IgD-negative memory B cell (primary cell): ENCODE data around the gene ADAMTS17. TPM values are rescaled to one million over a fixed set of nuclear protein-coding genes. Genes with fewer than 3 reads are reported as not detected.
A peak's percentile ranks its signal among the peaks of the same experiment; 100 is the strongest.

Experiments used
- H3K27ac Mint-ChIP-seq, 3 donors: one replicate each; pipeline ENCODE4 v1.8.0; 2020 to 2022; ENCODE audit warnings: mild to moderate bottlenecking in 3 of 3, mixed read lengths in 3 of 3, moderate library complexity in 1 of 3
- H3K27me3 Mint-ChIP-seq: one replicate; pipeline ENCODE4 v1.8.0; 2021; ENCODE audit warnings: mixed read lengths
- H3K36me3 Mint-ChIP-seq: one replicate; pipeline ENCODE4 v1.8.0; 2020; ENCODE audit warnings: mild to moderate bottlenecking, mixed read lengths
- H3K4me1 Mint-ChIP-seq, 3 donors: one replicate each; pipeline ENCODE4 v1.8.0; 2020 to 2022; ENCODE audit warnings: mixed read lengths in 3 of 3, mild to moderate bottlenecking in 1 of 3
- H3K4me3 Mint-ChIP-seq, 4 donors: one replicate each; pipeline ENCODE4 v1.8.0; 2020 to 2022; ENCODE audit warnings: mild to moderate bottlenecking in 4 of 4, mixed read lengths in 4 of 4, moderate library complexity in 3 of 4
- H3K9me3 Mint-ChIP-seq, 3 donors: one replicate each; pipeline ENCODE4 v1.8.0; 2020 to 2021; ENCODE audit warnings: mixed read lengths in 3 of 3, mild to moderate bottlenecking in 1 of 3
- polyA plus RNA-seq: library from polyadenylated mRNA; unstranded; fragments of 300-500 nt; fragmentation: Illumina TruSeq; gene quantifications from one replicate; pipeline ENCODE4 v1.2.3, GENCODE V29; 2021

ADAMTS17 gene
- polyA plus RNA-seq, 1 donor from 2014 or later, result not detected

DNA sequence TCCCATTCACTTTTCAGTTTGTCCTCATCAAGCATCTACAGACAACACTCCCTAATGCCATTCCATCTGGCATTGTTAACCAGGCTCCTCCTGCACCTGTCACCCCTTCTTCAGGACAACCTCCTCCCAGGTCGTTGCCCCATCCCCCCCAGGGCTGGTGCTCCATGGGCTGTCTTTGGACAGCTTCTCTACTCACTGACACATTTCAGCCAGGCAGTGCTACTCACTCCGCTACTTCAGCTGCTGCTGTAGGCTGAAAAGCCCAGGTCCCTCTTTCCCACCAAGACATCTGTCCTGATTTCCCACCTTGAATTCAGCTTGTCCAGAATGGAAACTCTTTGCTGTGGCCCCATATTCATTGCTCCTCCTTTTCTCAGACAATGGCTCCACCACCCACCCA lies 61.9 kb downstream of the ADAMTS17 start:
- Mint-ChIP-seq H3K4me3 (no peak overlapping the region), H3K4me1 (no peaks in the 10 kb centered on the region), H3K36me3 (peaks cover 2% of the 10 kb centered on the region), H3K9me3 (peaks cover 0 to 2% (median 0%) of the 10 kb centered on the region in 3 donors), H3K27me3 (peaks cover 4% of the 10 kb centered on the region), H3K27ac (no peak overlapping the region)

DNA sequence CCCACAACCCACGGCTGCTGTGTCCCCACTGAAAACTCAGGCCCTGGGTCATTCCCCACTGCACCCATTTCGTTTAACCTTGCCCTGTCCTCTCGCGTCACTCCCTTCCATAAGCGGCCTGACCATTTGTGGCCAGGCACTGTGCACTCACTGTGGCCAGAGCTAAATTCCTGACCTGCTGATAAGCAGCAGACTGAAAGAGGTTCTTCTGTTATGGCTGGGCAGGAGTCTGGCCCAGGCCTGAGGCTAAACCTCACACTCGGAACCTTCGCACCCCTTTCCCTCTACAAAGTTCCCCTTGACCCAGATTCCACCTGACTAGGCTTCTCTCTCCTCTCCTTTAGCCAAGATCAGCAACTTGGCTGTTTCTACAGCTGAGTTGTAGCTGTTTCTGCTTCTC lies 62.3 kb downstream of the ADAMTS17 start:
- Mint-ChIP-seq H3K9me3 (peaks cover 0 to 2% (median 0%) of the 10 kb centered on the region in 3 donors), H3K36me3 (peaks cover 2% of the 10 kb centered on the region), H3K4me3 (no peak overlapping the region), H3K27ac (no peak overlapping the region), H3K27me3 (peaks cover 4% of the 10 kb centered on the region), H3K4me1 (no peaks in the 10 kb centered on the region)

DNA sequence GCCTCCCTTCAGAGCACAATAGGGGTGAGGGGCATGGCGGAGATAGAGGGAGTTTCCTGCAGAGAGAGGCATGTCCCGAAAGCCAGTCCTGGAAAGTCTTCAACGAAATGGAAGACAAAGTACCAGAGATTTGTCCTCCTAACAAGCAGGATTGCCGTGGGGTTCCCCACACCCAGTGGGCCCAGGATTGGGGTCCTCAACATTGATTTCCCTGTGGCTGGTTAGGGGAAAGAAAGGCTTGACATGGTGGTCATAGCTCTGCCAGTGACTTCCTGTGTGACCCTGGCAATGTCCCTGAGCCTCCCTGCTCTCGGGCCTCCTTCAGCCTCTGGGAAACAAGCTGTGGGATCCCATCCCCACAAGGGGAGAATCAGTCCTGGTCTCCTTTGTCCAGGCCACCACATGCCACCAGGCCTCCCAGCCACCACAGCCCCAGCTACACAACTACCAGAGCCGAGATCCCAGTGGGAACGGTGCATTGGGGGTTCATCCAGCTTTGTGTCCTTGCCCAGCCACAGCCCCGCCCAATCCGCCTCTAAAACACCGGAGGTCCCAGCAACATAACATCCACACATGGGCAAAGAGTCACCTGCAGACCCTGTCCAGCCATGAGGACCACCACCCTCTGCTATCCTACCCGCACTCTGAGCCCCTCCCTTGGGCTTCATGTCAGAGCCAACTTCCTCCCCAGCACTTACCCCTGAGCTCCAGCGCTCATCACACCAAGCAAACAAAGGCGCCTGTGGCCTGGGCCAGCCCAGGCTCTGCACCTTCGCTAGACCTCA lies 63.0 kb downstream of the ADAMTS17 start:
- H3K9me3 Mint-ChIP-seq, result peaks cover 0 to 4% (median 3%) of the 10 kb centered on the region in 3 donors
- peaks cover 2% of the 10 kb centered on the region for H3K36me3 Mint-ChIP-seq
- peaks cover 4% of the 10 kb centered on the region for H3K27me3 Mint-ChIP-seq
- no peak overlapping the region for H3K27ac Mint-ChIP-seq
- H3K4me1 Mint-ChIP-seq, result no peaks in the 10 kb centered on the region
- H3K4me3 Mint-ChIP-seq, result no peak overlapping the region

DNA sequence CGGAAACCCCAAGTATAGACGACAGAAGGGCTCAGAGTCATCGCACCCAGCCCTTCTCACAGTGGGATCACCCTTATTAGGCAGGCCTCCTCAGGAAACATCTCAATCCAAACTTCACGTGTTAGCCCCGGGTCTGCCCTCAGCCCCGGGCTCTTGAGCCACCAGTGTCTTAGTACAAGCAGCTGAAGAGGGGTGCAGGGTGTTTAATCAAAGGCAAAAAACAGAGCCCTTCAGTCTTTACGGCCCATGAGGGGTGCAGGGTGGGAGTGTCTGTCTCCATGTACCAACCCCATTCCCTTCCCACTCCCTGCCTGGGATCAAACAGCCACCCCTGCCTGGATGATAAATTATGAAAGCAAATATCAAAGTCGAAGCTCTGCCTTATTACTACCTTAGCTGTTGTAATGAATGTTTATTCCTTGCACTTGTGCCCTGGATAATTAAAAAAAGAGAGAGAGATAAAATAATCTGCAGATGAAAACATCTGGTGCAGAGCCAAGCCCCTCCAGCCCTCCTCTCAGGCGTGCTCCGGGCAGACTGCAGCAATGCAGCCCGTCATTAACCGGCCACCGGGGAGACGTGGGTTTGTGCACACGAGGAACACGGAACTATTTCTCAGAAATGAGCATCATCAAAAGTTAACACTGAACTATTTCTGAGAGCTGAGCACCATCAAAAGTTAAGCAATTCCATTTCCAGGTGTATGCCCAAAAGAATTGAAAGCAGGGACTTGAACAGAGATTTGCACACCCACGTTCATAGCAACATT lies 64.5 kb downstream of the ADAMTS17 start:
- peak overlapping the region in 1 of 4 donors; percentile 80 for H3K4me3 Mint-ChIP-seq
- H3K27ac Mint-ChIP-seq, result no peak overlapping the region
- H3K27me3 Mint-ChIP-seq, result peaks cover 4% of the 10 kb centered on the region
- H3K9me3 Mint-ChIP-seq, result peaks cover 9 to 18% (median 10%) of the 10 kb centered on the region in 3 donors
- H3K36me3 Mint-ChIP-seq, result peaks cover 4% of the 10 kb centered on the region
- no peaks in the 10 kb centered on the region for H3K4me1 Mint-ChIP-seq

DNA sequence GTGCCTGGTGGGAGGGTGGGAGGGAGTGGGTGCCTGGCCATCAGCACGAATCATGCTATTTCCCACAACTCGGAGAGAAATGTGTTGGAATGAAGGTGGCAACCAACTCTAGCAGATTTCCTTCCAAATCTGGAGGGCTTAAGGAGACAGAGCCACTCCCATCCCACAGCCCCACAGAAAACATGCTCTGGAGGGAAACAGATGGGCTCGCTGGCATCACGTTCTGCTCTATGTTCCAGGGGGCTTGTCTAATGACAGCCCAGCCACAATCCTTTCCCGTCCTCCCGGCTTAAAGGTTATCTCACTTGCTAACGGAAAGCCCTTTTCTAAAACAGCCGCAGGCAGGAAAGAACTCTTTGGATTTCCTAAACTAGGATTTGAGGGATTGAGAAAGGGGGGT lies 65.3 kb downstream of the ADAMTS17 start:
- Mint-ChIP-seq H3K36me3 (peaks cover 4% of the 10 kb centered on the region), H3K27ac (no peak overlapping the region), H3K4me1 (no peaks in the 10 kb centered on the region), H3K9me3 (peaks cover 11 to 23% (median 11%) of the 10 kb centered on the region in 3 donors), H3K27me3 (peaks cover 4% of the 10 kb centered on the region), H3K4me3 (no peak overlapping the region)

DNA sequence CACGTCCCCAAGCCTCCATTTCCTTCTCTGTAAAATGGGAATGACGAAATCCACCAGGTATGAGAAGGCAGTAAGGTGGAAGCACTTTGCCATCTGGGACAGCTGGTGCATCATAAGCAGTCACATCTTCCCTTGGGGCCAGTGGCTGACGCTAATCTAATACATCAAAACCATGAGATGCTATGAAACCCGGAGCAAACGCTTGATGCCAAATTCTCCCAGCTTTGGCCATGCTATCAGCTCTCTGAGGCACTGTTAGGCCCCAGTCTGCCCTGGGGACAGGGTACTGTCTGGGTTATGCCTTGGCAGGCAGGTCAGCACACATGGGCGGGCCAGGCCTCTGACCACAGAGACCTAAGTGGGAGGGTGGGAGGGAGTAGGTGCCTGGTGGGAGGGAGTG lies 66.1 kb downstream of the ADAMTS17 start:
- Mint-ChIP-seq H3K4me3 (no peak overlapping the region), H3K9me3 (peaks cover 11 to 28% (median 13%) of the 10 kb centered on the region in 3 donors), H3K36me3 (peaks cover 4% of the 10 kb centered on the region), H3K27me3 (no peaks in the 10 kb centered on the region), H3K27ac (no peak overlapping the region), H3K4me1 (no peaks in the 10 kb centered on the region)

DNA sequence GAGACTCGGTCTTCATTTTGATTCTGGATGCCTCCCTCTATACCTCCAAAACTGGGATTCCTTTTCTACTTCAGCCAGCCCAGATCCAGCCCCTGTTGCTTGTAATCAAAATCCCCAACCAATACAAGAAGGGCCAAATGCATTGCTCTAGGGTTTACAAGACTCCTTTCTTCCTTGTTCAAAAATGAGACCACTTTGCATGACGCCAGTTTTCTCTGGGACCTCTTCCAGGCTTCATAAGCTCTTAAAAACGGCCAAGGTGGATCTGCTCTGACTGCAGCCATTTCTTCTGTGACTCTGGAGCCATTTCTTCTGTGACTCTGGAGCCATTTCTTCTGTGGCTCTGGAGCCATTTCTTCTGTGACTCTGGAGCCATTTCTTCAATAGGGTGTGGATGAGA lies 71.9 kb downstream of the ADAMTS17 start:
- peaks cover 2% of the 10 kb centered on the region for H3K36me3 Mint-ChIP-seq

DNA sequence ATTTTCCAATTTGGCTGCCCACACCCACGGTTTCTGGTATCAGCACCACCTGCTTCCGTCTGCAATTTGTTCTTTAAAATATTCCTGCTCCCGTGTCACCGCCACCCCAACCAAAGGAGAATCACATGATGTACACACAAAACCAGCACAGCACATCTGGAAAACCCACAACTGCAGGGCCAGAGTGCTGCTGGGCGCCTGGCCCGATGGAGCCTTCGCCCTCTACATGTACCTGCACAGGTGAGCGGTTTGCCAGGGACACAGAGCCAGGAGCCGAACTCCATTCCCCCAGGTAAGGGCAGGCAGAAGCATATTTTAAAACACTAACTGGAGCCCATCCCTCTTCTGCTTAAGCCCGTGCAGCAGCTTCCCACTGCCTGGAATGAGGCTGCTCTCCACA lies 75.6 kb downstream of the ADAMTS17 start:
- H3K27me3 Mint-ChIP-seq, result no peaks in the 10 kb centered on the region
- H3K9me3 Mint-ChIP-seq, result peaks cover 0 to 5% (median 2%) of the 10 kb centered on the region in 3 donors
- H3K36me3 Mint-ChIP-seq, result no peaks in the 10 kb centered on the region
- H3K4me3 Mint-ChIP-seq, result no peak overlapping the region
- no peaks in the 10 kb centered on the region for H3K4me1 Mint-ChIP-seq
- no peak overlapping the region for H3K27ac Mint-ChIP-seq

More for the DNA sequence above, 71.9 kb downstream of the ADAMTS17 start:
- no peaks in the 10 kb centered on the region for H3K27me3 Mint-ChIP-seq
- H3K27ac Mint-ChIP-seq, result no peak overlapping the region
- H3K9me3 Mint-ChIP-seq, result peaks cover 11 to 29% (median 11%) of the 10 kb centered on the region in 3 donors
- H3K4me1 Mint-ChIP-seq, result no peaks in the 10 kb centered on the region
- H3K4me3 Mint-ChIP-seq, result no peak overlapping the region

DNA sequence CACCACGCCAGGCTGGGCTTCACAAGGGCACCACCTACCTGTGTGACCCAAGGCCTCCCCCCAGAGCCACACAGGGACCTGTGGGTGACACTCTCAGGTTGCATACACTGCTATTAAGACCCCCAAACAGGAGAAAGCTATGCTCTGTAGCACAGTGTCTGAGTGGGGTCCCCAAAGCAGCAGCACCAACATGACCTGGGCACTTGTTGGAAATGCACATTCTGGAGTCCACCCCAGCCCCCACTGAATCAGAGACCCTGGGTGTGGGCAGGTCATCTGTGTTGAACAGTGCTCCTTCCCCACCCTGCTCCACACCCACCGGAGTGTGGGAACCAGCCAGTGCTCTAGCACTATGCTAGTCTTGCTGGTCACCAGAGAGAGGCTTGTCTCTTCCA lies 76.1 kb downstream of the ADAMTS17 start:
- no peak overlapping the region for H3K27ac Mint-ChIP-seq
- no peak overlapping the region for H3K4me3 Mint-ChIP-seq
- H3K9me3 Mint-ChIP-seq, result peaks cover 0 to under 1% (median 0%) of the 10 kb centered on the region in 3 donors
- H3K27me3 Mint-ChIP-seq, result no peaks in the 10 kb centered on the region
- H3K4me1 Mint-ChIP-seq, result no peaks in the 10 kb centered on the region
- no peaks in the 10 kb centered on the region for H3K36me3 Mint-ChIP-seq

DNA sequence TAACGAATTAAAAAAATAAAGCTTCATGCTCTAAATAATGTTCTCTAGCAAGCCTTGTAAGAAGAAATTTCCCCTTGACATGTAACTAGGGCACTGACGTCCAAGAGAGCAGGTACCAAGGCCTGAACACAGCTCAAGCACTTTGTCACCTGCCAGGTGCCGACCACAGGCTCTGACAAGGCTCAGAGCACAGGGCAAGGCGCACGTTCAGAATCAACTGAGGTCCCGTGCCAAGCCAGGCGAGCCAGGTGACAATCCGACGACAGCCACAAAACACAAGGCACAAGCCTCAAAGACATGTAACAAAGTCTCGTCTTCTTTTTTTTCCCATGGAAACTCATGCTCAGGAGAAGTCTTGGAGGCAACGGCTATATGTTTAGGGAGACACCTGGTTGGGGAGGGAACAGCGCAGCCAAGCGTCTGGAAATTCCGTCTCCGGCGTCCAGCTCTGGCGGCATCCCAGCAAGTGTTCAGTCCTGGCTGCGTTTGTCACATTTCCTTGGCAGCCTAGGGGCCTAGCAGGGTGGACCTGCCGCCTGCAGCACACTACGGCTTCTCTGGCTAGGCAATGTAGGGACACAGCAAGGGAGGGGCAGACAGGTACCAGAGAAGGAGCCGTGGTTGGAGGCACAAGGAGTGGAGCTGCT lies 76.7 kb downstream of the ADAMTS17 start:
- no peaks in the 10 kb centered on the region for H3K27me3 Mint-ChIP-seq
- no peak overlapping the region for H3K27ac Mint-ChIP-seq
- H3K36me3 Mint-ChIP-seq, result no peaks in the 10 kb centered on the region

DNA sequence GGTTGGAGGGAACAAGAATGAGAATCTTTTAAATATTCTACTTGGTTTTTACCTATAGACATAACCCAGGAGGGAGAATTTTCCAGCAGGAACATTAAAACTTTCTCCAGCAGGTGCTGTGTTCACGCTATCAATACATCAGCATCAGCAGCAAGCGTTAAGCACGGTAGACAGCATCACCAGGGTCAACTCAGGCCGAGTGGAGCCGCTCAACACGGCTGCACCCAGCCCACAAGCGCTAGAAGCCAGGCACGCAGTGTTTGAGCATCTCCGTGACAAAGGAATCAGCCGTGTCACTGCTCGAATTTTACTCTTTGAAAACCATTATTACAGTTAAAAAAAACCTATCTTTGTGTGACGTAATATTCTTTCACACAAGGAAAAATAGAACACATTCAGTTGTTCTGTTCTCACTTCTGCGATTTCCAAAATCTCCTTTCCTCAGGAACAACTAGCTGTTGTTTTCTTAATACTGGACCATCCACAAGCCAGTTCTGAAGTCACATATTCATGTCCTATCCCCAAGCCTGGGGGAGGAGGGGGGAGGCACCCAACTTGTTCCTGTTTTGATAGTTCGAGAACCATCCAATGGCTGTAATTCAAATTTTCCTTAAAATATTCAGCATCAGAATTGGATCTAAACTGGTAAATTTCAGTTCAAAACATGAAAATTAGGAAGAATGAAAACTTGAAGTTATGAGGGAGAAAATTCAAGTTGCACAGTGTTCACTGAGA lies 77.9 kb downstream of the ADAMTS17 start:
- Mint-ChIP-seq H3K36me3 (no peaks in the 10 kb centered on the region), H3K27me3 (no peaks in the 10 kb centered on the region), H3K4me1 (no peaks in the 10 kb centered on the region), H3K4me3 (no peak overlapping the region), H3K27ac (no peak overlapping the region), H3K9me3 (no peaks in the 10 kb centered on the region)

More for the DNA sequence above, 76.7 kb downstream of the ADAMTS17 start:
- H3K9me3 Mint-ChIP-seq, result no peaks in the 10 kb centered on the region
- H3K4me3 Mint-ChIP-seq, result no peak overlapping the region
- H3K4me1 Mint-ChIP-seq, result no peaks in the 10 kb centered on the region

DNA sequence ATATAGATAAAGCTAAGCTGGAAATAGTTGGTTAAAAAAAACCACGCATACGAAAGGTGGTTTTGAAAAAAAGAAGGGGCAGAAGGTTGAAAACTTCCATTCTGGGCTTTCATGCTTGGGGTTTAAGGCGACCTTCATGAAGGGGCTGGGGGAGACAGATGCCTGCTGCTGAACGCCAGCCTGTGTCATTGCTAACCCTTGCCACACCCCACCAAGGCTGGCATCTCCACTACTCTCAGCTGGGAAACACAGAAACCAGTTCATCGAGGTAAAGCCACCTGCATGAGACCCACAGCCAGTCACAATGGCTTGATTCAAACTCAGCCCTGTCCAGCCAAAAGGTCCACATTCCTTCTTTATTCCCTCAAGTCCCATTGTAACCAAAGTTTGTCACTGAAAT lies 78.7 kb downstream of the ADAMTS17 start:
- no peaks in the 10 kb centered on the region for H3K36me3 Mint-ChIP-seq
- H3K27me3 Mint-ChIP-seq, result no peaks in the 10 kb centered on the region
- no peaks in the 10 kb centered on the region for H3K9me3 Mint-ChIP-seq
- H3K4me1 Mint-ChIP-seq, result no peaks in the 10 kb centered on the region
- H3K4me3 Mint-ChIP-seq, result no peak overlapping the region
- no peak overlapping the region for H3K27ac Mint-ChIP-seq

DNA sequence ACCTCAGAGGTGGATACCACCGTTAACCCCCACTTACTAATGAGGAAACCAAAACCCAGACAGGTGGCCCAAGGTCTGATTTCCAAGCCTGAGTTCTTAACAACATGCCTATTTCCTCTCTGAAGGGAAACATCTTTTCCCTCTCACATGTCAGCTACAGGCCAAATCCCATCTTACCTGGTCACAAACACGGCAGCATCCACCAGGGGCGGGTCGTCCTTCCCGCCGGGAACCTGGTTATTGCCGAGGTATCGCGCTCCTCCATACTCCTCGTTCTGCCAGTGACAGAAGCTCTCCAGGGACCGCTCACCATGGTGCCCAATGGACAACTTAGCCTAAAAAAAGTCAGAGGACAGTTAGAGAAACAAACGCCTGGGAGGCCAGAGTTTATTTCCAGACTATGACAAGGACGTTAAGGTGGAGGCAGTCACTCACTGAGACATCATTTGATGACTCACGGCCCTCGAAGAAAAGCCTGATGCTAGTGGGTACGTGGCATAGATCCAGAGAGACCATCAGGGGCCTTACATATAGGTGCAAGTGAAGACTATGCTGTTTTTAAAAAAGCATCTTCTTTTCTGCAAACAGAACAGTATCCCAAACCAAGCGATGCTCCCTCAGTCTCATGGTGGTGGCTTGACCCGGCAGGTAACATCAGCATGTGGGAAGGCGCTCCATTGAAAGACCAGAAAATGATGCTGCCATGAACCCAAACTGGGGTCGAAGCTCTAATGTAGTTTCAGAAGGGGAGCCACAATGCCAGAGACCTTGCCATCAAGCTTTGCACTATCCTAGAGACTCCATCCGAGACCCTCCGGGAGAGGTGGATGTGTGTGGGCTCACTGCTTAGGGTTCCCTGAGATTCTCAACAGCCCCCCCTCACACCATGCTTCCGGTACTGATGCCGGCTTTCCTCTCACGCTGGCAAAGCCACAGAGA lies 80.2 kb downstream of the ADAMTS17 start:
- no peaks in the 10 kb centered on the region for H3K4me1 Mint-ChIP-seq
- H3K27me3 Mint-ChIP-seq, result no peaks in the 10 kb centered on the region
- no peaks in the 10 kb centered on the region for H3K9me3 Mint-ChIP-seq
- H3K36me3 Mint-ChIP-seq, result no peaks in the 10 kb centered on the region
- no peak overlapping the region for H3K27ac Mint-ChIP-seq
- peak overlapping the region in 1 of 4 donors; percentile 17 for H3K4me3 Mint-ChIP-seq

DNA sequence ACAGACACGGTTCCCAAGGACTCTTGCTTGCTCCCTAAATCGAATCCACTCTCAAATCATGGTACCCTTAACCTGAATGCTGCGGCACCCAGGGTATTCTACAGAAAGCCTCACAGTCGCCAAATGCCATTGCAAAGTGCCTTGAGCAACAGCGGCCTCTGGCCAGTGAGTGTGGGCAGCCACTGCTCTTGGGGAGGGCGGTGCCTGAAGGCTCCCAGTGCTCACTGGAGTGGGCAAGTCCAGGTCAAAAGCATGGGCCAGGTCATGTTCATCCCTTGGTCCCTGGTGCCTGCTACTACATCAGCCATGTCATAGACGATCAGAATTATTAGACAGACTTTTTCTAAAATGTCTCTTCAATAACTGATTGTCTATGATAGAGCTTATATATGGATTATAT lies 82.5 kb downstream of the ADAMTS17 start:
- Mint-ChIP-seq H3K27me3 (peaks cover 5% of the 10 kb centered on the region), H3K4me1 (no peaks in the 10 kb centered on the region), H3K36me3 (no peaks in the 10 kb centered on the region), H3K9me3 (no peaks in the 10 kb centered on the region), H3K27ac (no peak overlapping the region), H3K4me3 (no peak overlapping the region)
